Measurements from ENCODE around the gene FCRL1.

GRCh38 chr1:157774412-157774811, 45.5 kb downstream of the FCRL1 start:
- TF ChIP-seq POLR2A (IDR thresholded peaks at IDR 0.05) (no peak), CTCF (IDR thresholded peaks at IDR 0.05) (no peak)

Measured in testis (tissue), 2 donors.